C4-2B (cell line): Measurements from ENCODE around the gene MAP4K3.

Experiments
- ZFX ChIP-seq: fragments of 450-650 bp; IDR thresholded peaks from 2 replicates; pipeline ENCODE4 v1.6.1; 2017
- TF ChIP-seq, protein P1 (sequence below): fragments of 450-650 bp; conservative IDR thresholded peaks from 2 replicates; pipeline ENCODE4 v1.5.1; 2017; ENCODE audit warnings: mild to moderate bottlenecking

DNA sequence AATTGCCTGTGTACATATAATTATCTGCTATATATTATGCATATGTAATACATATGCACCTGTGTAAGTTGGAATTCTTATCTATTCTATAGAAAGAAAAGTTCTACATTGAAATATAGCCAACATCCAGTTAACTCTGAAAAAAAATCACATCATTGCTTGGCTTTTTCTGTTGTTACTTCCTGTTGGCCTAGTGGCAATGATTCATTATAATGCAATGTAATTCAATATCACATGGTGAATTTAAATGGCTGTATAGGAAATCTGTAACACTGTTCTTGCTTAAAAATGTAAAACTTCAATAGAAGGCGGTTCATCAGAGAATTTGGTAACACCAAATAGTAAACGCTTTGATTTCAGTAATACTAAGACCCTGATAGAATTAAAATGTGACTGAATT is 44.5 kb upstream of the MAP4K3 start:
- TF ChIP-seq, protein P1, sequence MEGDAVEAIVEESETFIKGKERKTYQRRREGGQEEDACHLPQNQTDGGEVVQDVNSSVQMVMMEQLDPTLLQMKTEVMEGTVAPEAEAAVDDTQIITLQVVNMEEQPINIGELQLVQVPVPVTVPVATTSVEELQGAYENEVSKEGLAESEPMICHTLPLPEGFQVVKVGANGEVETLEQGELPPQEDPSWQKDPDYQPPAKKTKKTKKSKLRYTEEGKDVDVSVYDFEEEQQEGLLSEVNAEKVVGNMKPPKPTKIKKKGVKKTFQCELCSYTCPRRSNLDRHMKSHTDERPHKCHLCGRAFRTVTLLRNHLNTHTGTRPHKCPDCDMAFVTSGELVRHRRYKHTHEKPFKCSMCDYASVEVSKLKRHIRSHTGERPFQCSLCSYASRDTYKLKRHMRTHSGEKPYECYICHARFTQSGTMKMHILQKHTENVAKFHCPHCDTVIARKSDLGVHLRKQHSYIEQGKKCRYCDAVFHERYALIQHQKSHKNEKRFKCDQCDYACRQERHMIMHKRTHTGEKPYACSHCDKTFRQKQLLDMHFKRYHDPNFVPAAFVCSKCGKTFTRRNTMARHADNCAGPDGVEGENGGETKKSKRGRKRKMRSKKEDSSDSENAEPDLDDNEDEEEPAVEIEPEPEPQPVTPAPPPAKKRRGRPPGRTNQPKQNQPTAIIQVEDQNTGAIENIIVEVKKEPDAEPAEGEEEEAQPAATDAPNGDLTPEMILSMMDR, result no peak
- no peak for TF ChIP-seq ZFX
